Panc1 (cell line): ENCODE data around the gene OR5B2. TPM values are rescaled to one million over a fixed set of nuclear protein-coding genes. Genes with fewer than 3 reads are reported as not detected.

Source experiments
- ATAC-seq: fragments of 200-7000 bp; cut with Tn5 transposase; 2 replicates; pipeline ENCODE4 v1.9.1; 2020; ENCODE audit warnings: mild to moderate bottlenecking, moderate library complexity
- BruUV-seq: library from RNA; stranded (reverse); fragments of 400-500 nt; replicated peaks from 2 replicates; lab custom pipeline; 2021; lab: Mats Ljungman, UMichigan
- CTCF ChIA-PET: fragments of 300-600 bp; sonication (Branson Sonifier 250); formaldehyde crosslinking; loops from one replicate; lab custom pipeline; 2022; ENCODE audit warnings: antibody characterized with exemption; lab: Charles Lee
- POLR2A ChIA-PET: fragments of 300-600 bp; sonication (Branson Sonifier 250); formaldehyde crosslinking; loops from one replicate; lab custom pipeline; 2022; ENCODE audit warnings: antibody characterized with exemption; lab: Charles Lee
- DNase-seq: peaks from one replicate; pipeline ENCODE4 v3.0.0-alpha.2; 2010; ENCODE audit warnings: low read depth, low spot score
- H3K27ac ChIP-seq: 2 replicates; pipeline ENCODE4 v1.5.1; 2011; ENCODE audit warnings: mild to moderate bottlenecking, low read length, inconsistent platforms
- H3K27me3 ChIP-seq: fragments of 200-500 bp; sonication (Bioruptor generic); 2 replicates; pipeline ENCODE4 v1.6.0; 2014; ENCODE audit warnings: low read length, inconsistent platforms; ENCODE audit not compliant: control insufficient read depth, insufficient read depth
- H3K36me3 ChIP-seq: fragments of 200-500 bp; sonication (Bioruptor generic); 2 replicates; pipeline ENCODE4 v1.5.1; 2014; ENCODE audit warnings: inconsistent platforms, mild to moderate bottlenecking, low read length, moderate library complexity; ENCODE audit not compliant: control insufficient read depth, insufficient read depth
- H3K4me1 ChIP-seq: 2 replicates; pipeline ENCODE4 v1.5.1; 2011; ENCODE audit warnings: inconsistent platforms, mild to moderate bottlenecking, low read length, moderate library complexity; ENCODE audit not compliant: control insufficient read depth, insufficient read depth
- H3K4me3 ChIP-seq, 2 experiments: 2 replicates each; pipeline ENCODE4 v1.5.1; 2011 to 2012; ENCODE audit warnings: low read depth in 2 of 2, low read length in 2 of 2, mild to moderate bottlenecking in 2 of 2, inconsistent platforms in 1 of 2, moderate library complexity in 1 of 2
- H3K9me3 ChIP-seq: fragments of 200-500 bp; sonication (Bioruptor generic); 2 replicates; pipeline ENCODE4 v1.5.1; 2014; ENCODE audit warnings: low read depth, mild to moderate bottlenecking, inconsistent platforms, low read length, moderate library complexity; ENCODE audit not compliant: control insufficient read depth, insufficient read depth
- CTCF ChIP-seq: fragments of 450-650 bp; IDR thresholded peaks from 2 replicates; pipeline ENCODE4 v1.5.1; 2017; ENCODE audit warnings: mild to moderate bottlenecking
- POLR2AphosphoS5 ChIP-seq: IDR thresholded peaks from 2 replicates; pipeline ENCODE4 v1.6.1; 2012; ENCODE audit warnings: mild to moderate bottlenecking, low read depth, low read length, moderate library complexity
- REST ChIP-seq, 2 experiments: IDR thresholded peaks; 2 replicates each; pipeline ENCODE4 v1.6.1; 2011 to 2012; ENCODE audit warnings: low read depth in 2 of 2, control low read depth in 1 of 2, low read length in 1 of 2, mild to moderate bottlenecking in 1 of 2, moderate library complexity in 1 of 2; ENCODE audit not compliant: insufficient read depth in 1 of 2
- SIN3A ChIP-seq: IDR thresholded peaks from 2 replicates; pipeline ENCODE4 v1.6.1; 2012; ENCODE audit warnings: low read depth, mild to moderate bottlenecking, low read length, moderate library complexity, borderline replicate concordance; ENCODE audit not compliant: insufficient read depth
- TCF7L2 ChIP-seq: IDR thresholded peaks from 2 replicates; pipeline ENCODE4 v1.6.1; 2011; ENCODE audit warnings: mild to moderate bottlenecking, low read depth, low read length, inconsistent platforms
- in situ Hi-C: cut with HindIII; loops from 2 replicates; pipeline ENCODE4 v1.10.0; 2016; ENCODE audit warnings: low sequenced_read_pairs, low pct_unique_long_range_greater_than_20kb
- intact Hi-C: fragments of 100-400 bp; cut with micrococcal nuclease; formaldehyde crosslinking; loops from one replicate; pipeline ENCODE4 v1.10.0; 2022; ENCODE audit not compliant: unreplicated experiment
- total RNA-seq: library from RNA; stranded (reverse); gene quantifications from one replicate; pipeline ENCODE4 v1.2.1, GENCODE V29; 2021; ENCODE audit not compliant: unreplicated experiment

OR5B2 gene
- total RNA-seq, 1 experiment from 2014 or later = not detected

GRCh38 chr11:58444300-58444699, 16.4 kb upstream of the OR5B2 start:
- Histone ChIP-seq H3K27ac (no peak overlapping the region), H3K4me1 (no peaks in the 10 kb centered on the region), H3K9me3 (no peaks in the 10 kb centered on the region), H3K36me3 (no peaks in the 10 kb centered on the region), H3K4me3 (no peak overlapping the region), H3K27me3 (no peaks in the 10 kb centered on the region)
- intact Hi-C loops (no loop called here), in situ Hi-C loops (no loop called here)
- CTCF ChIA-PET = interaction anchor here (0.5 kb wide), 1 partner anchor 51 kb away, joined by 3 read pairs; no protein-coding TSS in a partner anchor
- no TSS peak for BruUV-seq
- no peak for DNase-seq
- TF ChIP-seq SIN3A (no peak), REST (IDR thresholded peaks at IDR 0.05; ENCODE audit: insufficient read depth in 1 of 2, low read depth in 2 of 2, low read length in 1 of 2) (no peak), POLR2AphosphoS5 (no peak), CTCF (no peak), TCF7L2 (no peak)
- POLR2A ChIA-PET = no interaction called here
- ATAC-seq = no peak

GRCh38 chr11:58442136-58442535, 14.2 kb upstream of the OR5B2 start, which contains the start of gene OR5B12:
Gene OR5B12 (minus strand): TSS chr11:58442236. CDS start chr11:58440151, 2,085 bp downstream.
- no peak within 1 kb of the TSS for H3K4me3 ChIP-seq
- no peaks in the 10 kb centered on the region for H3K27me3 ChIP-seq
- no peaks in the 10 kb centered on the region for H3K36me3 ChIP-seq
- CTCF ChIA-PET = no interaction called here
- in situ Hi-C loops = no loop called here
- DNase-seq = no peak
- H3K27ac ChIP-seq = no peak within 1 kb of the TSS
- intact Hi-C loops = no loop called here
- TF ChIP-seq CTCF (no peak), POLR2AphosphoS5 (no peak), SIN3A (no peak), TCF7L2 (no peak), REST (IDR thresholded peaks at IDR 0.05; ENCODE audit: insufficient read depth in 1 of 2, low read depth in 2 of 2, low read length in 1 of 2) (no peak)
- H3K9me3 ChIP-seq = no peaks in the 10 kb centered on the region
- POLR2A ChIA-PET = no interaction called here
- no peaks in the 10 kb centered on the region for H3K4me1 ChIP-seq
- no TSS peak for BruUV-seq
- ATAC-seq = no peak
